ENCODE data around the gene HIF1A.

The HIF1A gene

GRCh38 chr14:61661471-61662400, 33.6 kb upstream of the HIF1A start:
- H3K4me3 ChIP-seq (ENCODE audit: low read depth, low read length) = no peak overlapping the region
- no peak for TF ChIP-seq CTCF (IDR thresholded peaks at IDR 0.05; ENCODE audit: low read depth, low read length)

- H3K4me3 ChIP-seq (ENCODE audit: low read depth, low read length) = no peak overlapping the region
- no peak for TF ChIP-seq CTCF (IDR thresholded peaks at IDR 0.05; ENCODE audit: low read depth, low read length)
Observed at GRCh38 chr14:61662437-61663311, 32.6 kb upstream of the HIF1A start.

GRCh38 chr14:61663312-61663979, 31.9 kb upstream of the HIF1A start:
- H3K4me3 ChIP-seq (ENCODE audit: low read depth, low read length) = no peak overlapping the region
- TF ChIP-seq CTCF (IDR thresholded peaks at IDR 0.05; ENCODE audit: low read depth, low read length) = no peak

GRCh38 chr14:61668282-61668681, 27.0 kb upstream of the HIF1A start:
- no peak overlapping the region for H3K4me3 ChIP-seq (ENCODE audit: low read depth, low read length)
- no peak for TF ChIP-seq CTCF (IDR thresholded peaks at IDR 0.05; ENCODE audit: low read depth, low read length)

- no peak overlapping the region for H3K4me3 ChIP-seq (ENCODE audit: low read depth, low read length)
- TF ChIP-seq CTCF (IDR thresholded peaks at IDR 0.05; ENCODE audit: low read depth, low read length) = no peak
Observed at GRCh38 chr14:61670576-61670975, 24.7 kb upstream of the HIF1A start.

GRCh38 chr14:61671082-61671481, 24.2 kb upstream of the HIF1A start:
- no peak for TF ChIP-seq CTCF (IDR thresholded peaks at IDR 0.05; ENCODE audit: low read depth, low read length)
- no peak overlapping the region for H3K4me3 ChIP-seq (ENCODE audit: low read depth, low read length)
